Activated T-cell treated with anti-CD3 and anti-CD28 coated beads for 1 hour (primary cell): ENCODE data around the gene PSAT1.

Source experiments
- DNase-seq: peaks from one replicate; pipeline ENCODE4 v3.0.0-alpha.2; 2020; ENCODE audit warnings: low read depth

The PSAT1 gene

DNA sequence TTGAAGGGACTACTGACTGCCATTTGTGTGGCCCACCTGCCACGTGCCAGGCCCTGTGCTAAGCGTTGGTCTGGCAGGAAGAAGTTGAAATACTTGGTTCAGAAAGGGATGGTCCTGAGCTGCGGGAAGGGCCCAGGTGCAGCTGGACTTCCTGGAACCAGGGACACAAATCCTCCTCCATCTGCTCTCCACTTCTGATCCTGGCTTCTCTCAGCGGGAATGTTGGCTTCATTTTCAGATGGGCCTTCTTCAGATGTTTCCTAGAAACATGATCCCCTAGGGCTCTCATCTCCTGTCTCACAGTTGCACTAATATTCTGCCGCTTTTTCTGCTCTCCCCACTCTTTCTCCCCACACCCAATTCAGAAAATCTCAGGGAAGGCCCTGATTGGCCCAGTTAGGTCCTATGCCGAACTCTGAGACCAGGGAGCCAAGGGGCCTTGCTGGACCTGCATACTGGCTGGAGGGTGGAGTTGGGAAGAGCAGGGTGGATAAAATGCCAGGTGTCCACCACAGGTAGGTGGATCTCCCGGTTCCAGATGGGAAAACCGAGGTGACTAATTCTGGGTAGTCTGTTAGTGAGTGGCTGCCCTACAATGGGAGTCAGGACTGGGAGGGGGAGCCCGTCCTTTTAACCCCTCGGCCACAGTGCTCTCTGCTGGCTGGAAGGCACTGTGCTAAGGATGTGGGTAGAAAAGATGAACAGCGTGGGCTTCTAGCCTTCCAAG, 19.4 kb downstream of the PSAT1 start:
- DNase-seq: no peak

DNA sequence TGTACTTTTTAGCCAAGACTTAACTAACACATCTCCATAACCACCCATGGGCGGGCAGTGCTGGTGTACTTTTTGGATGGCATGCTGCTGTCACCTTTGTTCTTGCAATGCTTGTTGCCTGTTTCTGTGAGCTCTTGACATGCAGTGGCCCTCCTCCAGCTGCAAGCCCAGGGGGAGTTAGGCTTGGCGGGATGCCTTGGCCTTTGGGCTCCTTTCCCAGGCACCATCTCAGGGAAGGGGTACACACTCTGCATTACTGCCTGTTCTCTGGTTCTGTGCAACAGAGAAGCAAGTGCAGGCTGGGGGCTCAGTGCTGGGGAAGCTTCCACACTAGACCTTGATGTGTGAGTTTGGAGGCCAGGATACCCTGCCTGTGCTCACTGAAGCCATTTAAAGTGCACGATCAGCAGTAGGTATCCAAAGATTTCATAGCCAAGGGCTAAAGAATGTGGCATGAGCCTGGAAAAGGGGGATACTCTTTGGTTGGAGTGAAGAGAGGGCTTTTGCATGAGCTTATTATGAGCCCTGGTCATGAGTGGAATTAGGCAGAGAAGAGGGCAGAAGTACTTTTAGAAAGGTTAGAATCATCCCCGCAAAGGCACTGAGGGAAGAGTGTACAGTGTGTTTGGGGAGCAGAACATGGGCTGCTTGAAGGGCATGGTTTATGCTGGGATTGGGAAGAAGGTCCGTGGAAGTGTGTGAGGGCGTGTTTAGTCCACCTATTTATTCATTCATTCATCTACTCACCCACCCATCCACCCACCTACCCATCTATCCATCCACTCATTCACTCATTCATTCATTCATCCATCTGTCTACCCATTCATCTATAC, 22.5 kb downstream of the PSAT1 start:
- DNase-seq: no peak

DNA sequence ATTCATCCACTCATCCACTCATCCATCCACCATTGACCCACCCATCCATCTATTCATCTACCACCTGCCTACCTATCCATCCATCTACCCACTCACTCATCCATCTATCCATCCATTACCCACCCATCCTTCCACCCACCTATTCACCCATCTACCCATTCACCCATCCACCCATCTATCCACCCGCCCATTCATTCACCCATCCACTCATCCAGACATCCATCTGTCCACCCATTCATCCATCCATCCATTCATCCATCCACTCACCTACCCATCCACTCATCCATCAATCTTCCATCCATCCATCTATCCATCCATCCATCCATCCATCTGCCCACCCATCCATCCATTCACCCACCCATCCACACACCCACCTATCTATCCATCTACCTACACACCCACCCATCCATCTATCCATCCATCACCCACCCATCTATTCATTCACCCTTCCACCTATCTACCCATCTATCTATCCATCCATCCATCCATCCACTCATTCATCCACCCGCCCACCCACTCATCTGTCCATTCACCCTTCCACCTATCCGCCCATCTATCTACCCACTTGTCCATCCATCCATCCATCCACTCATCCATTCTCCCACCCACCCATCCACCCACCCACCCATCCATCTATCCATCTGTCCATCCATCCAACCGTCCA, 23.2 kb downstream of the PSAT1 start:
- no peak for DNase-seq

DNA sequence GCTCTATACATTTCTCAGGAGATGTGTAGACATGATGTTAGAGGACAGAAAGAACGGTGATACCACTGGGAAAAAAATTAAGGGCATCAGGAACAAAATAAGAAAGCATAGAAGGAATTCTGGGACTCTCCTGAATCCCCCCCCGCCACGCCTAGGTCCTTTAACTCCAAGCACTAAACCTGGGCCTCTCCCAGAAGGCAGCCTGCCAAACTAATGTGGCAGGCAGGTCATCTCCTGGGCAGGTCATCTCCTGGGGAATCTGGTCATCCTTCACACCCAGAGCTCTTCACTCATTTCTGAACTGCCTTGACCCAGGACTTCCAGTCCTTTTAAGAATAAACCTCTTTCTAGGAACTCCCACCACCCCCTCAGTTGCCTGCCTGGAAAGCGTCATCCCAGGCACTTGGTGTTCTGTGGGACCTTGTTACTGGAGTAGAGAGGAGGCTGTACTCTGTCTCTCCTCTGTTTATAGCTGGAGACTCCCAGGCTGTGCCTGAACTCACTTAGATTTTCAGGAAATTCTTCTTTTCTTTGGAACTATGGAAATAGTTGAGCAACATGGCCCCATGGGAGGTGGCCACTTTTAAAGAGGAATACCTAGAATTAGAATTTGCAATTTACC, 24.1 kb downstream of the PSAT1 start:
- no peak for DNase-seq

DNA sequence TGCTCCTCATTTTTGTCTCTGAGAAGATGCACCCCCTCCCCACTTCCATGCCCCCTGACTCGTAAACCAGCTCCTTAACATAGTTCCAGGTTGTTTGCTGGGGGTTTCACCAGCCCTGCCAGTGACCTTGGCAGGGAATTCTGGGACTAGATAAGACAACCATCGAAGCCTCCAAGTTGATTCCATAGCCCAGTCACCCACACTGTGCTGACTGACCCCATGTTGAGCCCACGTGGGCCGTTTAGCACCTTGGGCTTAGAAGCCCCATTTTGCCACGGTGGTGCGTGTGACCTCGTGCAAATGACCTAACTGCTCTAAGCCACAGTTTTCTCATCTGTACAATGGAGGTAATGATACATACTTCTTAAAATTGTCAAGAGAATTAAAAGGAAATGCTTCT, 24.6 kb downstream of the PSAT1 start:
- no peak for DNase-seq

DNA sequence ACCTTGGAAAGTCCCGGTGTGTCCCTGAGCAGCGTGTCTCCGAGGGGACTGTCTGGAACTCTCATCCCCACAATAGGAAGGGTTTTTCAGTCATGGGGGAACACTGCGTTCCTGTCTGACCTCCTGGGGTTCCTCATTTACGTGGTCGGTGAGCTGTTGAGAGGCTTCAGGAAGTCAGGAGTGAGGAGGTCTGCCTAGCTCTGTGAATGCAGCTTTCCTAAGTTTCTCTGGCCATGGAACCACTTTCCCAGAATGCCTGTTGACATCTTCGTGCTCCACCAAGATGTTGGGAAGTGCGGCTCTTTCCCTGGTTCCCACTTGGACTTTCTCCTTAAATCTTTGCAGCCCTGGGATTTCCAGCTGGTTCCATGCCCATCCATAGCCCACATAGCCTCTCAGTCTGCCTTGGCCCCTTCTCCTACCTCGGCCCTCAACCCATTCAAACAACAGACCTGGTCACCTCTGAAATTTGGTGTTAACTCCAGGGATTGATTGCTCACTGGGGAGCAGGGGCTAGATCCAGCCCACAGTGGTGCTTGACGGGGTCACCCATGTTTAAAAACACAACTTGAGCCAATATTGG, 27.2 kb downstream of the PSAT1 start:
- DNase-seq: no peak

DNA sequence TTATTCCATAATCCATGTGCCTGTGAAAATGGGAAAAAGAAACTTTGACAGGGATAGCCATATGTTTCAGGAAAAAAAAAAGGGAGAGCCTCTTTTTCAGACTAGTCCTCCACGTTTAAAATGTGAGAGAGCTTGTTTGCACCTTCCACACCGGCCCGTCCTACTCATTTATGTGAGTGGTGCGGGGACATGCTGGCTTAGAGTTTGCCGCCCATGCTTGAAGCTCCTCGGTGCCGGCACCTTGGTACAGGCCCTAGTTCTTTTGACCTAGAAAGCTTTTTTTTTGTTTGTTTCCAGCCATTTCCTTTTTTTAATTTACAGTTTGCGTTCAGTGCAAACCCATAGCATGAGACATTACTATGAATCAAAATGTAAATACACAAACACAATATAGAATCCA, 27.8 kb downstream of the PSAT1 start:
- no peak for DNase-seq

DNA sequence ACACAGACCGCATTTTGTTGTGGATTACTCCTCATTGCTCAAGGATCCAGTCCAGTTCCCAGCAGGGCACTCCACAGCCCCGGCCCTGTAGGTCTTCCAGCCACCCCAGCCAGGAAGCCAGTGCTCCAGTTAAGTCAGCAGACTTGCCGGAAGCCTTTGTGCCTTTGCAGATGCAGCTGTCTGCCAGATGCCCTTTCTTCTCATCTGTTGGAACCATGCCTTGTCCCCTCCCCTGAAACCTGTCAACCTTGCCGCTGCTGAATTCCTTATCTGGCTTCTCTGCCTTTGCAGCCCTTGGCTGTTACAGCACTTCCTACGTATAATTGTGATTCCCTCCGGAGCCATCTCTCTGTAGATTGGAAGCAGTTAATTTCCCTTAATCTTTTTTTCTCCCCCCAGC, 28.4 kb downstream of the PSAT1 start:
- DNase-seq: no peak

DNA sequence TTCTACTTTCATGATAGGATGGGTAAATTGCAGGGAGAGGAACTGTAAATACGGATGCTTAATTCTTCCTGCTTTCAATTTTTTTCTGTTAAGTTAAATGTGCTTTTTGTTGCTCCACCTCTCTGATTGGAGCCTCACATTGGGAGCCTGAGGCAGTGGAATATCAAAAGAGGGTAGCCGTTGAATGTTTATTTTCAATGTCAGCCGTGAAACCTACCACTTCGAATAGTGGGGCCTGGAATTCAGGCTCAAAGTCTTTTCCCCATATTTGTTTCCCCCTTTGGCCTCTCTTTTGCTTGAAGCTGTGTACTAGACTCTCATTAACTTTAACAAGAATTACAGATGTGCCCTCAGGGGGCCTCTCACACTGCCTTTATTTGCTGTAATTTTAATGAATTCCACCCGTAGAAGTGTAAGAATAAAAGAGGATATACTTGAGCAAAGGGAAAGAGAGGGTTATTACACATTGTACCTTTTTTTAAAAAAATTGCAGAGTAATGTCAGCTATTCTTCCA, 29.0 kb downstream of the PSAT1 start:
- no peak for DNase-seq

DNA sequence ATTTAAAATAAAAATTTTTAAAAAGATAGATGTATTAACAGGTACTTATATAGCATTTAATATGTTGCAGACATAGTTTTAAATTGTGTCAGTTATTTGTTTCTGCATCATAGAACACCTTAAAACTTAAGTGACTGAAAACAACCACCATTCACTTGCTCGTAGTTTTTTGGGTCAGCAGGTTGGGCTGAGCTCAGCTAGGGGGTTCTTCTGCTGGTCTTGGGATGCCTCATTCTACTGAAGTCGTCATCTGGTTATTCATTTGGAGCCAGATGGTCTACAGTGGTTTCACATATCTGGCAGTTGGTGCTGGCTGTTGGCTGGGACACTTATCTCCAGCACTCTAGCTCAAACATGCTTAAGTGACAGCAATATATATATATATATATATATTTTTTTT, 29.6 kb downstream of the PSAT1 start:
- no peak for DNase-seq

DNA sequence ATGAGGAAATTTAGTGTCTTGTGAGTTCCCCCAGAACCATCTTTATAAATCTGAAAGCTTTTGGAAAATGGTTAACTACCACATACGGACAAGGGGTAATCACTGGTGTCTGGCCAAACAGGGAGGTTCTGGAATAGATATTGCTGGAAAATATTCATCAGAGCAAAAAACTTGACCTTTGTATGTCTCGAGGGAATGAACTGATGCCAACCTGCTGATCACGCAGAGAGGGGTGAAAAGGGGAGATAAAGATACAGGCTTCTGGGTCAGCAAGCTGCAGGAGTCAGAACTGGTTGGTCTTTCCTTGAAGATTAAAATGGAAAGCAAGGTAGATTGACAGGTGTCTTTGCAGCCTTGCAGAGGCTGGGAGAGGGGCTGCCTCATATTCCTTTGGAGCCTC, 35.5 kb downstream of the PSAT1 start:
- DNase-seq: no peak

DNA sequence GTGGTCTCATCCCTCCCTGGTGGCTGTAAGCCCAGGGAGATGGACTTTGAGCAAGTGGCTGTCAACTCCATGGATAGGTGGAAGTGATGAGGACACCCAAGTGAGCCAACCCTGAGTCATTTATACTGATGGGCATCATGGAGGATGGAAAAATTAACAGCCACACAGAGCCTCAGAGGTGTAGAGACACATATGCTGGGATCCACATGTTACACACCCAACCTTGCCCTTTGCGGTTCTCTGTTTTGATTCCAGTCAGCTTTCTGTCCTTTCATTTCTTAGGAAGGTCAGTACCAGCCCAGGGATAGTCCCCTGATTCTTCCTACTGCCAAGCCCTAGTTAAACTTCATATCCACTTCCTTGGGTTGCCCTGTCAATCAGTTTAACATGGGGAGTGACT, 51.9 kb downstream of the PSAT1 start:
- no peak for DNase-seq

DNA sequence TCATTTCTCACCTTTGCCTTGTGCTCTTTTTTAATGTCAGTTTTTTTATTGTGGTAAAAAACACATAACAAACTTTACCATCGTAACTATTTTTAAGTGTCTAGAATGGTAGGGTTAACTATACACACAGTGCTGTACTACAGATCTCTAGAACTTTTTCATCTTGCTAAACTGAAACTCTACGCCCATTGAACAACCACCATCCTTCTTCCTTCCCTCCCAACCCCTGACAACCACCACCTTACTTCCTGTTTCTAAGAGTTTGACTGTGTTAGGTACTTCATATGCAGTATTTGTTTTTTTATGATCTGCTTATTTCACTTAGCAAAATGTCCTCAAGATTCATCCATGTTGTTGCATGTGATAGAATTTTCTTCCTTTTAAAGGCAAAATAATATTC, 54.9 kb downstream of the PSAT1 start:
- no peak for DNase-seq

DNA sequence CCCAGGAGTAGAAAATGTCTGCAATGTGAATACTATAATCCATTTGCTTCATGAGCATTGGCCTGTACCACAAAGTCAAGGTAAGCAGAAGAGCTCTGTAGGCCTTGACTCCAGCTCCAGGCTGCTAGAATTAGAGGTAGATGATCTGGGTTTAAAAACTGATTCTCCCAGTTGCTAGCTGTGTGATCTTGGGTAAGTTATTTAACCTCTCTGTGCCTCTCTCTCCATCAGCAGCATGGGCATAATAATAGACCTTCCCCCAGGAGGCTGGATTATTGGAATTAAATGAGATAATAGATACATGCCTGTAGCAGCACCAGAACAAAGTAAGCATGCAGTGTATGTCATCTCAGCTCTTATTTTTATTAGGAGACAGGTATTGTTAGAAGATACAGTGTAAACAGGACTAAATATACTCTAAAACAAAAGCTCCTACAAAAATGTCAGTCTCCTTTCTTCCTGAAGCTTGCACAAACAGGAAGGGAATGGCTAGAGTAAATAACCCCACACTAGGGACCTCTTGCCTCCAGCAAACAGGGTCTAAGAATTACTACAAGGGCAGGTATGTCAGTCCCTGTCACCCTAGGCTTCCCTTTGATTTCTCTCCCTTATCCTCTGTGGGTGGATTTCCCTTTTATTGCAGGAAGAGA, 57.5 kb downstream of the PSAT1 start:
- DNase-seq: no peak

DNA sequence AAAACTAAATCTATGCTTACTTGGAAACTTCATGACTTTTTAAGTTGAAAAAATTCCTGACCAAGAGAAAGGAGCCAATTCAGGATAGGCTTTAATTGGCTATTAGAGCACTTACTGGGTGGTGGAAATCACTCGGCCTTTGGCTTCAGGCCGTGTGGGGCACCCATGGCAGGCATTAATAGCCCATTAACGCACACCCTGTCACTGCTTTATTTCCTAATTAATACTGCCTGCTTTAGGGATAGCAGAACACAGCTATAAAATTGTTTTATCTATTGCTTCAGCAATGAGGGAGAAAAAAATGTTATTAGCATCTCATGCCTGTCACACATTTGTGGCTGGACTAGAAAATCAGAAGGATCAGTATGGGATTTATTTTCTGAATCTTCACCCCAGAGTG, 58.1 kb downstream of the PSAT1 start:
- no peak for DNase-seq

DNA sequence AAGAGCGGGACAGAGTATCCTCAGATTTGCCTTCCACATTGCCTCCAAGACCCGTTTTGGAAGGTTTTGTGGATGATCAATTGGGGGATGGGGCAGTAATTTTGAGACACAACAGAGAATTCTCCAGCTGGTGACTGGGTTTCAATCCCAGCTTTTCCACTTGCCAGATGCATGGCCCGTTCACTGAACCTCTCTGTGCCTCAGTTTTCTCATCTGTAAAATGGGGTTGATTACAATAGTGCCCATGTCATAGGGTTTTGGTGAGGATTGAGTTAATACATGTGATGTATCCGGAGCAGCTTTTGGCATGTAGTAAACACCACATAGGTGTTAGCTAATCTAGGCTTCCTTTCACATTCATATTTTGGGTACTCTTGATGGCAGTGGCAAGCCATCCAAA, 59.7 kb downstream of the PSAT1 start:
- no peak for DNase-seq

DNA sequence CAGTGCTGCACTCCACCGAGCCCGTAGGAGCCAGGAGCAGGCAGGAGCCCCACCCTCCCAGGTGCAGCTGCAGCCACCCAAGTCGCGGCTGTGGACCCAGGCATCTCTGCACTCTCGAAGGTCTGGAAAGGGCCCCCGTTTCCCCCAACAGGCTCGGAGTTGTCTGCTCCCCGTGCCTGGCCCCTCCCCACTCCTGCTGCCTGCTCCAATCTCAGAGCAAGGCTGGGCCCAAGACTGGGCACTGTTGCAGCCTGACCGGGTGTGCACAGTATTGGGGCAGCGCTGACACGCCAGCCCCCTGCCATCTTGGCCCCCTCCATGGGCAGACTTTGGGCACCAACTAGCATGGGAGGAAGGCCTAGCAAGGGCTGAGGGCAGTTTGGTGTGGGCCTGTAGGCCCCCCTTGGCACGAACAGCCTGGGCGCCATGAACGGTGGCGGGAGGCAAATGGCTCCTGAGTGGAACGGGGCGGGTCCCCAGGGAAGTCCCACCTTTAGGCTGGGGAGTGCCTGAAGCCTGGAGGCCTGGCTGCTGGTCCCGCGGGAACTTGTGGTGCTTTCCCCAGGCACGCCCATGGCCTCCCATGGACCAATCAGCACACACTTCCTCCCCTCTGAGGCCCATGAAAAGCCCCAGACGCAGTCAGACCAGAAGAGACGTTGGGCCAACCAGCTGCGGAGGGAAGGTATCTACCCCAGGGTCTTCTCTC, 60.4 kb downstream of the PSAT1 start:
- no peak for DNase-seq

DNA sequence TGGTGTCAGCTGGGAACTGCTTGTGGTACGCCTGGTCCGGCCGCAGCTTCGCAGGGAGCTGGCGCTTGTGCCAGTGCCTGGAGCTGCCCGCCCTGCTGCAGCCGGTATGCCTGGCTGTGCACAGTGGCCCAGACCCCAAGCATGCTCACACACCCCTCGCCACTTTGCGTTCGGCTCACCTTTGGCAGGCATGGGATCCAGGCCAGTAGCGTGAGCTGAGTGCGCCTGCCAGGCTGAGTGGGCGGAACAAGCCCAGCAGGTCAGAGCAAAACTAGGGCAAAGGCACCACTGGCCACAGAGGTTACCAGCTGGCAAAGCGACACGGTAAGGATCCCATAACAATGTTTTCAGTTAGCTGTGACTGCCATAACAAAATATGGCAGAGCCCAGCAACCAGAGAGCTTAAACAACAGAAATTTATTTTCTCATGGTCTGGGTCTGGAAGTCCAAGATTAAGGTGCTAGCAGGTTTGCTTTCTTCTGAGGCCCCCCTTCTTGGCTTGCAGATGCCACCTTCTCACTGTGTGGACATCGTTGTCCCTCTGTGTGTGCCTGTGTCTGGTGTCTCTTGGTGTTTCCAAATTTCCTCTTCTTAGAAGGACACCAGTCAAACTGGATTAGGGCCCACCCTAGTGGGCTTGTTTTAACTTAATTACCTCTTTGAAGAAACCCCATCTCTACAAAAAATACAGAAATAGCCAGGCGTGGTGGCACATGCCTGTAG, 61.6 kb downstream of the PSAT1 start:
- no peak for DNase-seq

DNA sequence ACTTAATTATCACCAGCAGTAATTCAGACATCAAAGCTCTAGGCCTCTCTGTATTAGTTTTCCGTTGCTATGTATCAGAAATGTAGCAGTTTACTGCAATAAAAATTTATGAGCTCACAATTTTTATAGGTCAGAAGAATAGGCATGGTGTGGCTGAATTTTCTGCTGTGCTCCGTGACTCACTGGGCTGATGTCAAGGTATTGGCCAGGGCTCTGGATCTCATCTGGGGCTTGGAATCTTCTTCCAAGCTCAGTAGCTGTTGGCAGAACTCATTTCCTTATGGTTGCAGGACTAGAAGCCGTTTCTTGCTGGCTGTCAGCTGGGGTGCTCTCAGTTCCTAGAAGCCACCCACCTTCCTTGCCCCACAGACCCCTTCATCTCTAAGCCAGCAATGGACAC, 66.3 kb downstream of the PSAT1 start:
- DNase-seq: no peak
